ENCODE data around the gene HOMER3. TPM values are rescaled to one million over a fixed set of nuclear protein-coding genes. Genes with fewer than 3 reads are reported as not detected.
A peak's percentile ranks its signal among the peaks of the same experiment; 100 is the strongest.
"Not testable (repeated sequence)": the region's sequence is repeated elsewhere in the genome, so short reads cannot be mapped to it uniquely, and the experiment has no call there.

Gene HOMER3
- polyA plus RNA-seq, 1 donor from 2014 or later = 25.2 TPM

DNA sequence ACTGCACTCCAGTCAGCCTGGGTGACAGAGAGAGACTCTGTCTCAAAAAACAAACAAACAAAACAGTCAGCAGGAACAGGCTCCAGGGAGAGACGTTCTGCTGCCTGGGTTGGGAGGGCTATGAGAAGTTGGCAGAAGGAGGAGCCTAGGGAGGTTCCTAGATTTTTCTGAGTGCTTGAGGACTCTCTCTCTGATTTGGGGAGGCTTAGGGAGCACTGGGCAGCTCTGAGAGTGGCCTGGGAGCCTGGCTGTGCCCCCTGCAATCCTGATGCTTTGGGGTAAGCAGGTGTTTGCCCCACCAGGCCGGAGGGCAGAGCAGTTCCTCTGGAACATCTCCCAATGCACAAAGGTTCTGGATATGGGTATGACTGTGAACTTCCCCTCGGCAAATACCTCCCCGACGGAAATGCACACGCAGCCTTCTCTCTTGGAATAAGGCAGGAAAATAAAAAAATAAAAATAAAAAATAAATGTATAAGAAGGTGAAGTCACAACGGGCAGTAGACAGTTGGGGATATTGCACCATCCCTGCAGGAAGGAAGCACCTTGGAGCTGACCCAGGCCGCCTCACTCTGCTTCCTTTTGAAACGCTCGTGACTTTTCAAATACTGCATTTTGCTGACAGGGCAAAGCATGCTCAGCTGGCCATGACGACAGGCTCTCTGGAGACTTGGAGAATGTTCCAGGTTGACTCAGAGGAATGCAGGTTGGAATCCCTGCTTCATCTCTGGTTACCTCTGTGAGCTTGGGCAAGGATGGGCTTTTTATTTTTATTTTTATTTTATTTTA is 26.5 kb upstream of the HOMER3 start:
- peaks cover 1 to 3% (median 2%) of the 10 kb centered on the region in 3 donors for H3K9me3 Mint-ChIP-seq

DNA sequence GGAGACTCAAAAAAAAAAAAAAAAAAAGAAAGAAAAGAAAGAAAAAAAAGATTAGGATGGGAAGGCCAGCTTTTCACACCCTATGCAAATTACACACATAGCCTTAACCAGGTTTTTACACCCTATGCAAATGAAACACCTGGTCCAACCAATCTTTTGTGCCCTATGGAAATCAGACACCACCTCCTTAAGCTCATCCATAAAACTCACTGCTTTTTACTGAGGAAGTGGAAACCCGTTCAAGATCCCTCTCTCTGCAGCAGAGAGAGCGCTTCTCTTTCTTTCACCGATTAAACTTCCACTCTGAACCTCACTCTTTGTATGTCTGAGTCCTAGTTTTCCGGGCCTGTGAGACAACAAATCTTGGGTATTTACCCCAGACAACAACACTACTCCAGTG is 25.3 kb upstream of the HOMER3 start:
- H3K4me3 Mint-ChIP-seq = no peak overlapping the region
- peaks cover 6 to 13% (median 7%) of the 10 kb centered on the region in 3 donors for H3K4me1 Mint-ChIP-seq
- no peak overlapping the region for H3K27ac Mint-ChIP-seq
- peaks cover 2% of the 10 kb centered on the region for H3K36me3 Mint-ChIP-seq
- H3K27me3 Mint-ChIP-seq = peaks cover 21% of the 10 kb centered on the region
- H3K9me3 Mint-ChIP-seq = peaks cover 1 to 3% (median 2%) of the 10 kb centered on the region in 3 donors

More for the DNA sequence above, 26.5 kb upstream of the HOMER3 start:
- Mint-ChIP-seq H3K4me1 (peaks cover 4% of the 10 kb centered on the region in 3 donors), H3K36me3 (peaks cover 2% of the 10 kb centered on the region), H3K4me3 (peak overlapping the region in 1 of 4 donors; percentile 32), H3K27ac (peak overlapping the region in 1 of 3 donors; percentile 43), H3K27me3 (peaks cover 10% of the 10 kb centered on the region)

DNA sequence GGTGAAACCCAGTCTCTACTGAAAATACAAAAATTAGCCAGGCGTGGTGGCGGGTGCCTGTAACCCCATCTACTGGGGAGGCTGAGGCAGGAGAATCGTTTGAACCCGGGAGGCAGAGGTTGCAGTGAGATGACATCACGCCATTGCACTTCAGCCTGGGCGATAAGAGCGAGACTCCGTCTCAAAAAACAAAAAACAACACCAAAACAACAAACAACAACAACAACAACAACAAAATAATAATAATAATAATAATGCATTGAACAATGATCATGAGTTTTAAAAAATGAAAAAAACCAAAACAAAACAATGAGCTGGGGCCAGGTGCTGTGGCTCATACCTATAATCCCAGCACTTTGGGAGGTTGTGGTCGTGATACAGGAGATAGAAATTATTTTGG is 23.1 kb upstream of the HOMER3 start:
- peaks cover 1 to 3% (median 2%) of the 10 kb centered on the region in 3 donors for H3K9me3 Mint-ChIP-seq
- peaks cover 23% of the 10 kb centered on the region for H3K27me3 Mint-ChIP-seq
- H3K27ac Mint-ChIP-seq = no peak overlapping the region
- peaks cover 6 to 15% (median 7%) of the 10 kb centered on the region in 3 donors for H3K4me1 Mint-ChIP-seq
- no peak overlapping the region for H3K4me3 Mint-ChIP-seq
- peaks cover 2% of the 10 kb centered on the region for H3K36me3 Mint-ChIP-seq

DNA sequence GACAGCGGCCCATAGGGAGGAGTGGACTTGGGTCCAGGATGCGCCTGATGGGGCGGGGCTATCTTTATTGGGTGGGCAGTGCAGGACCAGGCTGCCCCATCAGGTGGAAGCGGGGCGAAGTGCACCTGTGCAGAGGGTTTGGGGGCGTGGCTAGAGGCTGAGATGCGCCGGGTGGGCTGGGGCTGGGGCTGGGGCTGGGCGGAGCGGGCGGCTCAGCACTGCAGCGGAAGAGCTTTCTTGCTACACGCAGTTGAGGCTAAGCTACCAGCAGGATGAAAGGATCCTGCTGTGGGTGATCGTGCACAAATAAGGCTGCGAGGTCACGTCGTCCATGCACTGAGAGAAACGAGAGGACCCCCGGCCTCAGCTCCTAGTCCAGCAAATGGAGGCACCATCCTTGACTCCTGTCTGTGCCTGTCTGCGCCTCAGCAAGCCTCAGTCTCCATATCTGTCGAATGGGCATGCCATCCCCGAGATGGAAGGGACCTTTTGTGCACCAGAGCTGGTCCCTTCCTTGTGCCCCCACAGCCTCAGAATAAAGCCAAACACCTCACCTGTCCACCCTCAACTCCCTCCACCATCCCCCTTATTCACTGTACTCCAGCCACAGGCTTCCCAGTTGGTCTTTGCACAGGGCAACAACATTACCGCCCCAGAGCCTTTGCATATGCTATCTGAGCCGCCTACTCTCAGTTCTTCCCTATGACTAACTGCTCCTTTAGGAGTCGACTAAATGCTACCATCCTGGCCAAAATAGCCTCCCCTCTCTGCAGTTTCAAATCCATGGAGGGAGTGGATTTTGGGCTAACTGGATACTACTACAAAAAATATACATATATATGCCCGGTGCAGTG is 21.0 kb upstream of the HOMER3 start:
- no peaks in the 10 kb centered on the region for H3K36me3 Mint-ChIP-seq
- peaks cover 18% of the 10 kb centered on the region for H3K27me3 Mint-ChIP-seq
- H3K27ac Mint-ChIP-seq = no peak overlapping the region
- H3K9me3 Mint-ChIP-seq = no peaks in the 10 kb centered on the region
- H3K4me3 Mint-ChIP-seq = peak overlapping the region in 1 of 4 donors; percentile 79
- H3K4me1 Mint-ChIP-seq = peaks cover 6 to 16% (median 7%) of the 10 kb centered on the region in 3 donors

DNA sequence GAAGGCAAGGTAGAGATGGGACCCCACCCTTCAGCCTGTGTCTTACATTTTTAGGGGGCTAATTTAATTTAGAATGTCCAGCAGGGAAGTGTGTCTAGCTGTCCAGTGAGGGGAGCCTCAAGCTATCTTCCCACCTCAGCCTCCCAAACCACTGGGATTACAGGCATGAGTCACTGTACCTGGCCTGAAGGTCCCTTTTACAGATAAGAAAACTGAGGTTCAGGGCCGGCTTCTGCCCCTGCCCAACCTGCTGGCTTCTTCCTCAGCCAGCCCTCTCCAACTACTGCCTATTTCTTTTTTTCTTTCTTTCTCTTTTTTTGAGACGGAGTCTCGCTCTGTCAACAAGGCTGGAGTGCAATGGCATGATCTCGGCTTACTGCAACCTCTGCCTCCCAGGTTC is 19.4 kb upstream of the HOMER3 start:
- H3K27me3 Mint-ChIP-seq = peaks cover 18% of the 10 kb centered on the region
- no peaks in the 10 kb centered on the region for H3K9me3 Mint-ChIP-seq

DNA sequence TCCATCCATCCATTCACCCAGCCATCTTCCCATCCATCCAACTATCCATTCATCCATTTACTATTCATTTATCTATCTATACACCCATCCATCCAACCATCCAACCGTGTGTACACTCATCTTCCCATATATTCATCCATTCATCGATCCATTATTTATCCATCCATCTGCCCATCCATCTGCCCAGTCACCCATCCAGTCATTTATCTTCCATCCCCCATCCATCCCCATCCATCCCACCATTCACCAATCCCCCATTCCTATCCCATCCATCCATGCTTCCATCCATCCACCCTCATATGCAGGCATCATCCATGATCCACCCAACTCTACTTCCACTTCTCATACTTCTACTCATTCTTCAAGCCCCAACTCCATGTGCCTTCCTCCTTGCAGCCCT is 14.0 kb upstream of the HOMER3 start:
- Mint-ChIP-seq H3K4me3 (no peak overlapping the region), H3K9me3 (peaks cover 0 to 4% (median 2%) of the 10 kb centered on the region in 3 donors), H3K27me3 (peaks cover 2% of the 10 kb centered on the region), H3K36me3 (peaks cover 2% of the 10 kb centered on the region), H3K27ac (no peak overlapping the region), H3K4me1 (peaks cover 0 to 4% (median 0%) of the 10 kb centered on the region in 3 donors)

More for the DNA sequence above, 19.4 kb upstream of the HOMER3 start:
- H3K4me3 Mint-ChIP-seq = no peak overlapping the region
- H3K36me3 Mint-ChIP-seq = no peaks in the 10 kb centered on the region
- no peak overlapping the region for H3K27ac Mint-ChIP-seq
- peaks cover 3 to 12% (median 4%) of the 10 kb centered on the region in 3 donors for H3K4me1 Mint-ChIP-seq

DNA sequence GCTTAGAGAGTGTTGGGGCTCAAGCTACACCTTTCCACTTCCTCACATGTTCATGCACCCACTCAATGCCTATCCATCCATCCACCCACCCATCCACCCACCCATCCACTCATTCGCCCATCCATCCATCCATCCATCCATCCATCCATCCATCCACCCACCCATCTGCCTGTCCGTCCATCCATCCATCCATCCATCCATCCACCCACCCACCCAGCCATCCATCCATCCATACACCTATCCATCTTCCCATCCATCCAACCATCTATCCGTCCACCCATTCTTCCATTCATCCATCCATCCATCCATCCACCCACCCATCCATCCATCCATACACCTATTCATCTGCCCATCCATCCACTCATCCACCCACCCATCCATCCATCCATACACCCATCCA is 13.1 kb upstream of the HOMER3 start:
- peaks cover 2% of the 10 kb centered on the region for H3K36me3 Mint-ChIP-seq
- H3K27me3 Mint-ChIP-seq = peaks cover 2% of the 10 kb centered on the region
- no peak overlapping the region for H3K27ac Mint-ChIP-seq
- peaks cover 0 to 4% (median 0%) of the 10 kb centered on the region in 3 donors for H3K4me1 Mint-ChIP-seq
- H3K9me3 Mint-ChIP-seq = peaks cover 0 to 4% (median 2%) of the 10 kb centered on the region in 3 donors
- H3K4me3 Mint-ChIP-seq = no peak overlapping the region

DNA sequence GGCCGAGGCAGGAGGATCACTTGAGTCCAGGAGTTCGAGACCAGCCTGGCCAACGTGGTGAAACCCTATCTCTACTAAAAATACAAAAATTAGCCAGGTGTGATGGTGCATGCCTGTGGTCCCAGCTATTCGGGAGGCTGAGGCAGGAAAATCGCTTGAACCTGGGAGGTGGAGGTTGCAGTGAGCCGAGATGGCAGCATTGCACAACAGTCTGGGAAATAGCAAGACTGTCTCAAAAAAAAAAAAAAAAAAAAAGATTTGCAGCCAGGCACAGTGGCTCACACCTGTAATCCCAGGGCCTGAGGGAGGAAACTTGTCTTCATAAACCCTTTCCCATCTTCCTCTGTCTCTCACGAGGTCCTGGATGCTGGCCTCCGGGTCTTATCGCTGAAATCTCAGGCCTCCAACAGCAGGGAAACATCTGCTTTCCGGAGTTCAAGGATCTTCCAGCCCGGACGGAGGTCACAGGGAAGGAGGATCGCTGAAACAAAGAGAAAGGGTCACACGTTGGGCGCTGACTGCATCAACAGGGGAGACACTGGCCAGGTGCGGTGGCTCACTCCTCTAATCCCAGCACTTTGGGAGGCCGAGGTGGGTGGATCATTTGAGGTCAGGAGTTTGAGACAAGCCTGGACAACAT is 11.5 kb upstream of the HOMER3 start:
- not testable (repeated sequence) for H3K4me3 Mint-ChIP-seq, H3K27ac Mint-ChIP-seq

DNA sequence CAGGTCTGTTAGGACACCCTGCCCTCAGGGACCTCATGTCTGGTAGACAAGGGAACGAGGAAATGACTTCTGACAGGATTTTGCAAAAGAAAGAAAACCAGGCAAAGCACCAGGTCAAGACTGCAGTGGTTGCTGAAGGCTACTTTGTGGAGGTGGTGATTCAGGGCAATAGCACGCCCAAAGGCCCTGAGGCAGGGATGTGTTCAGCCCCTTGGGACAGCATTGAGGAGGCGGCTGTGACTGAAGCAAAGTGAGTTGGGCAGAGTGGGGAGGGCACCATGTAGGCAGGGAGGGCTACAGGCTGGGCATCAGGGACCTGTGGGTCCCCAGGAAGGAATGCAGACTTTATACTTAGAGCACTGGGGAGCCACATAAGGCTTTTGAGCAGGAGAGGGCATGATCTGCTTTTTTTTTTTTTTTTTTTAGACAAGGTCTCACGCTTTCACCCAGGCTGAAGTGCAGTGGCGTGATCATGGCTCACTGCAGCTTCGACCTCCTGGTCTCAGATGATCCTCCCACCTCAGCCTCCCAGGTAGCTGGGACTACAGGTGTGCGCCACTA is 10.8 kb upstream of the HOMER3 start:
- peaks cover 2% of the 10 kb centered on the region for H3K36me3 Mint-ChIP-seq
- peak overlapping the region in 2 of 4 donors; percentile 34 to 81 for H3K4me3 Mint-ChIP-seq
- H3K27ac Mint-ChIP-seq = no peak overlapping the region
- peaks cover 5 to 12% (median 7%) of the 10 kb centered on the region in 3 donors for H3K4me1 Mint-ChIP-seq
- H3K9me3 Mint-ChIP-seq = peaks cover 0 to 4% (median 2%) of the 10 kb centered on the region in 3 donors
- H3K27me3 Mint-ChIP-seq = peaks cover 5% of the 10 kb centered on the region

More for the DNA sequence above, 11.5 kb upstream of the HOMER3 start:
- H3K9me3 Mint-ChIP-seq, H3K27me3 Mint-ChIP-seq, H3K36me3 Mint-ChIP-seq: not testable (repeated sequence)
- peaks cover 0 to 11% (median 4%) of the 10 kb centered on the region in 3 donors for H3K4me1 Mint-ChIP-seq

DNA sequence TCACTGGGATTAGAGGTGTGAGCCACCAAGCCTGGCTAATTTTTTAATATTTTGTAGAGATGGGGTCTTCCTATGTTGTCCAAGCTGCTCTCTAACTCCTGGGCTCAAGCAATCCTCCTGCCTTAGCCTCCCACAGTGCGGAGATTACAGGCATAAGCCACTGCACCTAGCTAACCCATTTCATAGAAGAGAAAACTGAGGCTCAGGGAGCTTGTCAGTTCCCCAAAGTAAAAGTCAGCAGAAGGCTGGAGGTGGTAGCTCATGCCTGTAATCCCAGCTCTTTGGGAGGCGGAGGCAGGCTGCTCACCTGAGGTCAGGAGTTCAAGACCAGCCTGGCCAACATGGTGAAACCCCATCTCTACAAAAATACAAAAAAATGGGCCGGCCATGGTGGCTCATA is 8.8 kb upstream of the HOMER3 start:
- Mint-ChIP-seq H3K4me1 (peaks cover 11 to 22% (median 14%) of the 10 kb centered on the region in 3 donors), H3K27ac (no peak overlapping the region)

DNA sequence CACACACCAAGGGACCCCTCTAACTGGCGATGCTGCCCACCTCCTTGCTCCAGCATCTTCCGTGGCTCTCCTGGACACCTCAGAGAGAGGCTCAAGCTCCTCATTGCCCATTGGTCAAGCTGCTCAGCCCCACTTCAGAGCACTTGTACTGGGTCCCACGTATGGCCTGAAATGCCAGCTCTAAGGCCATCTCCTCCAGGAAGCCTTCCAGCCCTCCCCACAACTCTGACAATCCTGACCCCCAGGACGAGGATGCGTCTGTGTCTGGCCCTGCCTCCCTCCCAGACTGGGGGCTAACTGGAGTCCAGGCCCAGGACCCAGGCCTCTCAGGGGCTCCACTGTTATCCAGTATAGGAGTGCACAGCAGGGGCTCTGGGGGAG is 7.9 kb upstream of the HOMER3 start:
- Mint-ChIP-seq H3K27ac (peak overlapping the region in 2 of 3 donors; percentile 4 to 63), H3K4me3 (peak overlapping the region in 2 of 4 donors; percentile 75 to 76), H3K9me3 (peaks cover 0 to 2% (median 0%) of the 10 kb centered on the region in 3 donors), H3K27me3 (peaks cover 5% of the 10 kb centered on the region), H3K36me3 (peaks cover 2% of the 10 kb centered on the region), H3K4me1 (peaks cover 11 to 24% (median 19%) of the 10 kb centered on the region in 3 donors)

More for the DNA sequence above, 8.8 kb upstream of the HOMER3 start:
- Mint-ChIP-seq H3K36me3 (peaks cover 2% of the 10 kb centered on the region), H3K9me3 (peaks cover 0 to 2% (median under 1%) of the 10 kb centered on the region in 3 donors), H3K4me3 (peak overlapping the region in 1 of 4 donors; percentile 17), H3K27me3 (peaks cover 5% of the 10 kb centered on the region)

DNA sequence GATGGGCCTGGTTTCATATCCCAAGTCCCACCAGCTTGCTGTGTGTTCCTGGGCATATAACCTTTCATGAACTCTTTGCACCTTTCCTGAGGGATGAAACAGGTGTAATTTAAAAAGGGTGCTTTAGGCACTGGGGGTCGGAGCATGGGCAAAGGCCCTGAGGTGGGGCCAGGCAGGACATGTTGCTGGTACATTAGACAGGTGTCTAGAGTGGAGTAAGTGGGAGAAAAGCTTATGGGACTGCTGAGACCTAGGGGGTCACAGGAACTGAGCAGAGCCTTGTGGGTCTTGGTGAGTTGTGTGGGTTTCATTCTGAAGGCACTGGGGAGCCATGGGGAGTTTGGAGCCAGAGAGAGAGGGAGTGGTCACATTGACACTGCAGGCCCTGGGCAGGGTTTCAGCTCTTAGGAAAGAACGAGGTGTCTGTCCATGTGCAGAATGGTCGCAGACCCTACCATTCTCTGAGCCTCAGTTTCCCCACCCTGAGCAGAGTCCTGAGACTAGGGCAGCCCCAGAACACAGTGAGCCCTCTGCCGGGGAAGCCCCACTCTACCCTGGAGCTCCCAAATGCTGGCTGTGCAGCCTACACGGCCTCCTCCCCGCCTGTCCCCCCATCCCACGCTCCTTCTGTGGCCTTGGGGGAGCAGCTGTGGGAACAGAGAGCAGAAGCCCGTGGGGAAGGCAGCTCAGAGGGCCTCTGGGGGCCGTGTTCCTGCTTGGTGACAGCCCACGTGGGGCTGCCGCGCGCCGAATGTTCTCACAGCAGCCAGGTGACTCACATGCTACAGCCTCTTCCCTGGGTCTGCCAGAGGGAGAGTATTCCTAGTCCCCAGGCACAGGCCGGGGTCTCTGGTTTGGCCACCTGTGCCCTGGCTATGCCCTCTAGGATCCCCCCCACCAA is 7.3 kb upstream of the HOMER3 start:
- Mint-ChIP-seq H3K27ac (peak overlapping the region in 1 of 3 donors; percentile 46), H3K4me3 (peak overlapping the region in 1 of 4 donors; percentile 63), H3K9me3 (peaks cover 0 to 2% (median 0%) of the 10 kb centered on the region in 3 donors), H3K36me3 (peaks cover 2% of the 10 kb centered on the region), H3K4me1 (peaks cover 11 to 24% (median 19%) of the 10 kb centered on the region in 3 donors), H3K27me3 (peaks cover 5% of the 10 kb centered on the region)

DNA sequence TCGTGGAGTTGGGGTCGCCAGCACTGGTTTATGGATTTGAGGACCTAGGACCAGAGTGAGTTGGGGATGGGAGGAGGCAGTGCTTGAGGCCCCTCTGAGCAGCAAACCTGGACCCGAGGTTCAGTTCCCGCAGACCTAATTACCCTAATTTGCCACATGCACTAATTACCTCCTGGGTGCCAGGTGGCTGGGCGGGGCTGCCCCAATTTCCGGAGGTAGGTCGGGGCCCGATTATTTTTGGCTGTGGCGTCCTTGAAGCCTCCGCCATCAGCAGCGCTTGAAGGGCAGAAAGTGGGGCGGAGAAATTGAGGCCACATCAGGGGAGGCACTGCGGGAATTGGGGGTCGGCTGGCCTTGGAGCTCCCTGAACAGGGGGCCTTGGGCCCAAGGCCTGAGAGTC is 5.9 kb upstream of the HOMER3 start:
- Mint-ChIP-seq H3K9me3 (peaks cover 0 to 2% (median 0%) of the 10 kb centered on the region in 3 donors), H3K27me3 (peaks cover 10% of the 10 kb centered on the region), H3K4me1 (peaks cover 14 to 29% (median 25%) of the 10 kb centered on the region in 3 donors), H3K36me3 (peaks cover 2% of the 10 kb centered on the region), H3K4me3 (peak overlapping the region; percentile 70 to 85 (median 76)), H3K27ac (peak overlapping the region in 2 of 3 donors; percentile 86 to 93)
